Fibroblast of upper back skin (primary cell): ENCODE results near the gene LIX1L.
A peak's percentile ranks its signal among the peaks of the same experiment; 100 is the strongest.

Experiments
- DNase-seq: peaks from one replicate; pipeline ENCODE4 v3.0.0-alpha.2; 2013

The LIX1L gene

GRCh38 chr1:145891587-145892485 lies 66.0 kb downstream of the LIX1L start:
- peak; percentile 100 for DNase-seq

DNA sequence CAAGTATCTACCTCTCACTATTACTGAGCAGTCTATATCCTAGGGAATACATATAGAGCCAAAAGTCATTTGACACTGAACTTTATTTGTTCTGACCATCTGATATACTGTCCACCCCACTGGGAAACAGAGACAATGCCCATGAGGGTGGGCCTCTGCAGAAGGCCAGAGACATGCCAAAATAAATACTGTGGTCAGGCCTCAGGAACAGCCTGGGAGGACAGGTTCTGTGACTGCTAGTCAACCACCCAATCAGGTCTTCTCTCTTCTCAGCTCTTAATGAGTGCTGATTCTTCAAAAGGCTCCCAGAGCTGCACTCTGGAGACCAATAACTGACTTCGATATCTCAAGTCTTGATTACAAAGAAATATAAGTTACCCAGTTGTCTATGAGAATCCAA lies 66.7 kb downstream of the LIX1L start:
- DNase-seq: peak; percentile 31

DNA sequence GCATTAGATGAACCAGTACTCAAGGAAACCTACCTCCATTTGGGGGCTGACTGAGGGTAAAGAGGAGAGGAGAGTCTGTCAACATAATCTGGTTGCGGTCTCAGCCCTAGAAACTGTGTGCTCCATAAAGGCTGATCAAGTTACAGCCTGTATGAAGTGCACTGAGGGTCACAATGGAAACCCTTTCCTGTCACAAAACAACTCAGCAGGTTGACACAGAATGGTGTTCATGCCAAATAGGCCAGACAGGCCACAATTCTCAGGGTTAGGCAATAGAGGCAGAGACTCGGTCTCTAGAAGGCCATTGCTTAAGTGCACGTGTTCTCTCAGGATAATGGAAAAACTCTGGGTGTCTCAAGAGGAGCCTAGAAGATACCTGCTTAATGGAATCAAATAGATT lies 68.1 kb downstream of the LIX1L start:
- DNase-seq: no peak

DNA sequence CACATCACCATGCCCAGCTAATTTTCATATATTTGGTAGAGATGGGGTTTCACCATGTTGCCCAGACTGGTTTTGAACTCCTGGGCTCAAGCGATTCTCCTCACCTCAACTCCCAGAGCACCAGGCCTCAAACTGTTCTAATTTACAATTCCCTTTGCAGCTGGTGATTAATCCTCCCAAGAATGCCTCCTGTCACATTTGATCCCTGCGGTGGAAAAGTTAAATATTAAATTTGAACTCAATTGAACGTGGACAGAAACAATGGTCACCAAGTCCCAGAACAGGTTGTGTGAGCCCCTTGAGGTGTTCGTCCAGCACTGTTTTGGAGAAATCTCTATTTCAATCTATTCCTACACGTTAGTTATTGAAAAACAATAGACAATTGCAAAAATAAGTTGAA lies 70.2 kb downstream of the LIX1L start:
- no peak for DNase-seq

DNA sequence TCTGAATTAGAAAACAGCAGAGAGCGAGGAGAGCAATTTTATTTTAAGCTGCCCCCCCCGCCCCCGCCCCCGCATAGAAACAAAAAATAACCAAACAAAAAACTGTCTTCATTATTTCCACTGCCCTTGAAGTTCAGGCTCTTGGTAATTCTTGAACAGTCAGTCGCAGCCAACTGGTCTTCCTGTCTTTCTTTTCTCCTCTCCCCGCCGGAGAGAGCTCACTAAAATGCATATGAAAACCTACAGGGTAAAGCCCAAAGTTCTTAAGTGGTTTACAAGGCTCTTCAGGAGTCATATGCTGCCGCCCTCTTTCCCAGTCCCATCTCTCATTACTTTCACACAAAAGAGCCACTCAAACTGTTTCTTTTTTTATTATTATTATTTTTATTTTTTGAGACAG lies 71.0 kb downstream of the LIX1L start:
- no peak for DNase-seq

DNA sequence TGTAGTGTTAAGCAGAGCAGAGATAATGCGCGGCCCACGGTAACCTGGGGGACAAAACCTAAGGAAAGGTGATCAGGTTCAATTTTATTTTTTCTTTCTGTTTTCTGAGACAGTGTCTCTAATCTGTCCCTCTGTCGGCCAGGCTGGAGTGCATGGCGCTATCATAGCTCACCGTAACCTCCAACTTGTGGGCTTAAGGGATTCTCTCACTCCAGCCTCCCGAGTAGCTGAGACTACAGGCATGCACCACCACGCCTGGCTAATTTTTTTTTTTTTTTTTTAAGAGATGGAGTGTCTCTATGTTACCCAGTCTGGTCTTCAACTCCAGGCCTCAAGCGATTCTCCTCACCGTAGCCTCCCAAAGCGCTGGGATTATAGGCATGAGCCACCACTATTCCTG lies 71.4 kb downstream of the LIX1L start:
- DNase-seq: no peak

DNA sequence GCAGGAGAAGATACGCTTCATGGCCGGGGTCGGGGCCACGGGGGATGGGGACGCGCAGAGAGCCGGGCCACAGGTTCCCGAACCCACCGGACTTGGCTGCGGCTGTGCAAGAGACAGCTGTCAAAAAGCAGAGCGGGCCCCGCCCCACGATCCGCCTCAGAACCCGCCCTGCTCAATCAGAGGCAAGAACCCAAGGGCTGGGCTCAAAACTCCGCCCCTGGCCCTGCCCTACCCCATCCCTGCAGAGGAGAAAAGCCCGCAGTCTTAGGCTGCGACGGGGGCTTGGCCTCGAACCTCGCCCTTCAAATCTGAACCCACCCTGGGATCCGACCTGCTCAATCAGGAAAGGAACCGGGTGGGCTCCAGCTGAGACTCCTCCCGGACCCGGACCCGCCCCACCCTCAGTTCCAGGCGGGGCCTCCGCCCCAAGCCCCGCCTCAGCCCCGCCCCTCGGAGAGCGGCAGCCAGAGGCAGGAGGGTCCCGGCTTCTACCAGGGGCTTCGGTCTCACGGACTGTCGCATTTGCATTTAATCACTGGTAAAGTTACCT lies 72.0 kb downstream of the LIX1L start, which contains the start of gene ANKRD35:
Gene ANKRD35 (minus strand): TSS at position 129 of the 550 bp plus-strand sequence. CDS start 108 bp downstream, at position 21.
- peak; percentile 38 for DNase-seq

DNA sequence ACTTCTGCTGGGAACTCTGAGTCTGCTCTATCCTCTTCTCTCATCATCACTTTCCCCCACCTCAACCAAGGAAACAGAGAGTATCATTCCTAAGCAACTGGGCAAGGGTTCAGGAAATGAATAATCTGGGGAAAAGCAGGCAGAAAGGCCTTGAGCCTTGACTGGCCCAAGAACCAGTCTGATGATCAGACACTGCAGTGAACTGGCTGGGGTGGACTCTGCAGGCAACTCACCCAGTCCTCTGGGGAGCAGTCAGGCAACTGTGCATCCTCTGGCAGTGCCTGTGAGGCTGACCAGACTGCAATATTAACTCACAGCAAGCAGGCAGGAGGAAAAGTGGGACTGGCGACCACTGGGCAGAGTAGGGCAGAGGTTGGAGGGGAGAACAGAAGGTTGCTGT lies 73.1 kb downstream of the LIX1L start:
- DNase-seq: peak; percentile 65
